NT2/D1 (cell line): ENCODE results near the gene ATAT1.
"Not testable (repeated sequence)": the region's sequence is repeated elsewhere in the genome, so short reads cannot be mapped to it uniquely, and the experiment has no call there.

Experiments used
- DNase-seq: peaks from one replicate; pipeline ENCODE4 v3.0.0-alpha.2; 2011; ENCODE audit warnings: low read depth, low spot score
- H3K27me3 ChIP-seq: 2 replicates; pipeline ENCODE4 v1.6.0; 2011; ENCODE audit warnings: mild to moderate bottlenecking; ENCODE audit not compliant: insufficient read length, insufficient read depth
- H3K36me3 ChIP-seq: 2 replicates; pipeline ENCODE4 v1.6.1; 2011; ENCODE audit warnings: mild to moderate bottlenecking, low read length, mixed read lengths; ENCODE audit not compliant: insufficient read depth, insufficient read length
- H3K4me1 ChIP-seq: 2 replicates; pipeline ENCODE4 v1.5.1; 2011; ENCODE audit not compliant: insufficient read depth, insufficient read length
- H3K4me3 ChIP-seq: 2 replicates; pipeline ENCODE4 v1.5.1; 2011; ENCODE audit warnings: low read depth; ENCODE audit not compliant: insufficient read length
- H3K9ac ChIP-seq: 2 replicates; pipeline ENCODE4 v1.6.0; 2011; ENCODE audit warnings: low read depth; ENCODE audit not compliant: insufficient read length
- H3K9me3 ChIP-seq: 2 replicates; pipeline ENCODE4 v1.5.1; 2011; ENCODE audit warnings: mild to moderate bottlenecking, low read length; ENCODE audit not compliant: insufficient read depth
- SUZ12 ChIP-seq: IDR thresholded peaks from 2 replicates; pipeline ENCODE4 v1.6.1; 2011; ENCODE audit not compliant: insufficient read length, insufficient read depth; ENCODE audit errors: extremely low read depth
- YY1 ChIP-seq: IDR thresholded peaks from 2 replicates; pipeline ENCODE4 v1.6.1; 2011; ENCODE audit not compliant: insufficient read length, insufficient read depth
- ZNF274 ChIP-seq: IDR thresholded peaks from 2 replicates; pipeline ENCODE4 v1.6.1; 2011; ENCODE audit warnings: mild to moderate bottlenecking, low read depth, low read length

The ATAT1 gene

DNA sequence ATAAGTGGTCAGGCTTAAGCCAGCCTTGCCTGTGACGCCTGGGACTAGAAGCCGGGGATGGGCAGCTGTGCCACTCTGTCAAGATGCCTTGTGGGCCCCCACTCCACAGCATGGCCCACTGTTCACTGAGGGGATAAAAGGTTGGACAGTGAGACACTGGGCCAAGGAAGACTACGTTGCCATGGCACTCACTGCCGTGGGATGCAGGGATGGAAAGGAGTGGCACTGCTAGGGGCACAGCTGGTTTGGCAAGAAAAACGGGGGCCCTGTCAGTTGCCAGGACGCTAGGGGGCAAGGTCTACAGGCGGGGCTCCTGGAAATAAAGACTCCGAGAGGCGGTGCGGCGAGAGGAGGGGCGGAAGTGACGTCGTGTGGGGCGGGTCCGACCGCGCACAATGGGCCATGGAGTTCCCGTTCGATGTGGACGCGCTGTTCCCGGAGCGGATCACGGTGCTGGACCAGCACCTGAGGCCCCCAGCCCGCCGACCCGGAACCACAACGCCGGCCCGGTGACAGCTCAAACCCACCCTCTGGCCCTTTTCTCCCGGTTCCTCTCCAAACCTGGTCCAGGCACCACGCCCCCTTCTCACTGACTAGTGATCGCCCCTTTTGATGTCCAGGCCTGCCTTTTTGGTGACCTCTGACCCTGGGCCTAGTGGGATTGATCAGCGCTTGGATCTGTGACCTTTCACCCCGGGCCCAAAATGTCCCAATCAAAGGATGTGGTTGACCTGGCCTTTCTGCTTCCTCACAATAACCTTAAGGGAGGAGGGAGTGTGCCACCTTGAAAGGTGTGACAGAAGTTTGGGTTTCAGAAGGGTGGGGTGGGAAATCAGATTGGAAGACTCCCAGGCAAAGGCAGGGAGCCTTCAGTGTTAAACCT, at the start of gene ATAT1:
TSS of gene ATAT1 (plus strand) at position 391 of the 883 bp plus-strand sequence.
- Histone ChIP-seq H3K4me1 (peaks cover 3% of the 10 kb centered on the region), H3K9ac (peak within 1 kb of the TSS; percentile 86), H3K36me3 (peaks cover 76% of the 10 kb centered on the region), H3K4me3 (peak within 1 kb of the TSS; percentile 78), H3K9me3 (no peaks in the 10 kb centered on the region), H3K27me3 (no peaks in the 10 kb centered on the region)
- DNase-seq: peak; percentile 32
- TF ChIP-seq SUZ12: no peak
- no peak for TF ChIP-seq YY1
- TF ChIP-seq ZNF274: no peak

DNA sequence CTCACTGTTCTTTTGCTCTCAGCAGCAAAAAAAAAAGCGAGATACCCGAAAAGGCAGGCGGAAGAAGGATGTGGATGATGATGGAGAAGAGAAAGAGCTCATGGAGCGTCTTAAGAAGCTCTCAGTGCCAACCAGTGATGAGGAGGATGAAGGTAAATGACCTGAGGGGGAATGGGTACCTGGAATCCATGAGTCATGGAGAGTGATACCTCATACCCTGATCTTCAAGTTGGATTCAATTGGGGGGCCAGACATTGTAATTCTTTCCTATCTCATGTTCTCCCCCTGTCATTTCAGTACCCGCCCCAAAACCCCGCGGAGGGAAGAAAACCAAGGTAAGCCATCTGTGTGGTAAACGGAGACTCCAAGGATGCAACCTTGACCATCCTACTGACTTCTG, 48.6 kb upstream of the ATAT1 start:
- Histone ChIP-seq H3K9me3 (no peaks in the 10 kb centered on the region), H3K36me3 (peaks cover 78% of the 10 kb centered on the region), H3K9ac (no peak overlapping the region), H3K4me1 (no peaks in the 10 kb centered on the region), H3K27me3 (no peaks in the 10 kb centered on the region), H3K4me3 (no peak overlapping the region)
- no peak for TF ChIP-seq ZNF274
- no peak for TF ChIP-seq YY1
- TF ChIP-seq SUZ12: no peak
- DNase-seq: no peak

DNA sequence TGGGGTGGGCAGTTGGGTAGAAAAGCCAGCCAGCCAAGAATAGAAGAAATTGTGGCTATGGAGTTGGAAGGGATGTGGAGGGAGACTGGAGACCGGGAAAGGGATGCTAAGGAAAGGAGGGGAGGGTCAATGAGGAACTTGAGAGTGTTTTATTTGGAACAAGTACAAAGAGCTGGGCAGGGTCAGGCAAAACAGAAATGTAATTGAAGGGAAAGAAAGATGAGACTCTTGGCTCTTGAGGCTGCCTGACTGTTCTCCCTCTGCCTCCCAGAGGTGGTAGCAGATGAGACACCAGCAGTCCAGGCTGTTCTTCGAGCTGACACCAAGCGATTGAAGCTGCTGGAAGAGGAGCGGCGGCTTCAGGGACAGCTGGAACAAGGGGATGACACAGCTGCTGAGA, 42.8 kb upstream of the ATAT1 start:
- TF ChIP-seq ZNF274 (no peak), YY1 (no peak), SUZ12 (no peak)
- Histone ChIP-seq H3K36me3 (peaks cover 79% of the 10 kb centered on the region), H3K9me3 (no peaks in the 10 kb centered on the region), H3K9ac (no peak overlapping the region), H3K4me1 (no peaks in the 10 kb centered on the region), H3K27me3 (no peaks in the 10 kb centered on the region), H3K4me3 (no peak overlapping the region)
- DNase-seq: no peak

DNA sequence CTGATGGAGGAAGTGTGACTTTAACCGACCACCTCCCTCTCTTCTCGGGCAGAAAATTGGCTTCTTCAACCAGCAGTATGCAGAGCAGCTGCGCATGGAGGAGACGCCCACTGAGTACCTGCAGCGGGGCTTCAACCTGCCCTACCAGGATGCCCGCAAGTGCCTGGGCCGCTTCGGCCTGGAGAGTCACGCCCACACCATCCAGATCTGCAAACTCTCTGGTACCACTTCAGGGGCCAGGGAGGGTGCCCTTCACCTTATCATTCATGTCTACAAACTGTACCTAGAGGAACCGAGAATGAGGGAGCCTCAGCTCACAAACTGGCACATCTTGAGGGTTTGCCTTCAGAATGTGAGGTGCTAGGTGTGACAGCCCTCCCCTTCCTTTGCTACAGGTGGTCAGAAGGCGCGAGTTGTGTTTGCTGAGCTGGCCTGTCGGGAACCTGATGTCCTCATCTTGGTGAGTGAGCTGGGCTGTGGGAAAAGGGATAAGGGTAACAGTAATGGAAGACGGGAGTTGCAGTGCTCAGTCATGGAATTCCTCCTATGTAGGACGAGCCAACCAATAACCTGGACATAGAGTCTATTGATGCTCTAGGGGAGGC, 36.8 kb upstream of the ATAT1 start:
- no peak for DNase-seq
- peaks cover 80% of the 10 kb centered on the region for H3K36me3 ChIP-seq
- TF ChIP-seq SUZ12 (no peak), ZNF274 (no peak), YY1 (no peak)
- no peak overlapping the region for H3K4me3 ChIP-seq
- H3K9me3 ChIP-seq: no peaks in the 10 kb centered on the region
- H3K9ac ChIP-seq: no peak overlapping the region
- H3K4me1 ChIP-seq: no peaks in the 10 kb centered on the region
- no peaks in the 10 kb centered on the region for H3K27me3 ChIP-seq

DNA sequence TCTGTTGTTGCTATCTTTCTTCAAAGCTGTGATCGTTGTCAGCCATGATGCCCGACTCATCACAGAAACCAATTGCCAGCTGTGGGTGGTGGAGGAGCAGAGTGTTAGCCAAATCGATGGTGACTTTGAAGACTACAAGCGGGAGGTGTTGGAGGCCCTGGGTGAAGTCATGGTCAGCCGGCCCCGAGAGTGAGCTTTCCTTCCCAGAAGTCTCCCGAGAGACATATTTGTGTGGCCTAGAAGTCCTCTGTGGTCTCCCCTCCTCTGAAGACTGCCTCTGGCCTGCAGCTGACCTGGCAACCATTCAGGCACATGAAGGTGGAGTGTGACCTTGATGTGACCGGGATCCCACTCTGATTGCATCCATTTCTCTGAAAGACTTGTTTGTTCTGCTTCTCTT, 36.2 kb upstream of the ATAT1 start:
- no peaks in the 10 kb centered on the region for H3K27me3 ChIP-seq
- no peak overlapping the region for H3K9ac ChIP-seq
- no peaks in the 10 kb centered on the region for H3K9me3 ChIP-seq
- no peak overlapping the region for H3K4me3 ChIP-seq
- TF ChIP-seq ZNF274: no peak
- TF ChIP-seq YY1: no peak
- DNase-seq: no peak
- H3K4me1 ChIP-seq: no peaks in the 10 kb centered on the region
- peaks cover 79% of the 10 kb centered on the region for H3K36me3 ChIP-seq

DNA sequence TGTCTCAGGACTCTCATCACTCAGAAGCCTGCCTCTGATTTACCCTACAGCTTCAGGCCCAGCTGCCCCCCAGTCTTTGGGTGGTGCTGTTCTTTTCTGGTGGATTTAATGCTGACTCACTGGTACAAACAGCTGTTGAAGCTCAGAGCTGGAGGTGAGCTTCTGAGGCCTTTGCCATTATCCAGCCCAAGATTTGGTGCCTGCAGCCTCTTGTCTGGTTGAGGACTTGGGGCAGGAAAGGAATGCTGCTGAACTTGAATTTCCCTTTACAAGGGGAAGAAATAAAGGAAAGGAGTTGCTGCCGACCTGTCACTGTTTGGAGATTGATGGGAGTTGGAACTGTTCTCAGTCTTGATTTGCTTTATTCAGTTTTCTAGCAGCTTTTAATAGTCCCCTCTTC, 35.7 kb upstream of the ATAT1 start:
- no peaks in the 10 kb centered on the region for H3K9me3 ChIP-seq
- H3K9ac ChIP-seq: no peak overlapping the region
- no peak overlapping the region for H3K4me3 ChIP-seq
- H3K4me1 ChIP-seq: no peaks in the 10 kb centered on the region
- no peak for DNase-seq
- H3K27me3 ChIP-seq: no peaks in the 10 kb centered on the region
- H3K36me3 ChIP-seq: peaks cover 76% of the 10 kb centered on the region
- TF ChIP-seq ZNF274: no peak
- TF ChIP-seq YY1: no peak
- TF ChIP-seq SUZ12: no peak

DNA sequence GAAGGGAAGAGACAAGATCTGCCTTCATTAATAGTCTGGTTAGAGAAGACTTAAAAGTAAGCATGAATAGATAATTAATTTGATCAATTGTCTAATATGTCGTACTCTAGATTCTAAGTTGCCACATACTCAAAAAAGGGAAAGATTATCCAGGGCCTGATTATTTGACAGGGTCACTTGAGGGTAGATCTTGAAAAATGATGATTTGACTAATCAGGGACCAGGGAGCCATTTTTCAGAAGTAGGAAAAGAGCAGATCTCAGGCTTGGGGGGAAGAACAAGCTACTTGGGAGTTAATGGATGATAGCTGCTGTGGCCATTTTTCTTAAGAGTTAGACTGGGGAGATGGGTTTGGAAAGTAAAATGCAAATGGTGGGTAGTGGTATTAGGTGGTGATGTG, 34.4 kb upstream of the ATAT1 start:
- TF ChIP-seq SUZ12 (no peak), YY1 (no peak), ZNF274 (no peak)
- Histone ChIP-seq H3K27me3 (no peaks in the 10 kb centered on the region), H3K4me1 (no peaks in the 10 kb centered on the region), H3K36me3 (peaks cover 65% of the 10 kb centered on the region), H3K9me3 (no peaks in the 10 kb centered on the region), H3K4me3 (no peak overlapping the region), H3K9ac (no peak overlapping the region)
- DNase-seq: no peak

DNA sequence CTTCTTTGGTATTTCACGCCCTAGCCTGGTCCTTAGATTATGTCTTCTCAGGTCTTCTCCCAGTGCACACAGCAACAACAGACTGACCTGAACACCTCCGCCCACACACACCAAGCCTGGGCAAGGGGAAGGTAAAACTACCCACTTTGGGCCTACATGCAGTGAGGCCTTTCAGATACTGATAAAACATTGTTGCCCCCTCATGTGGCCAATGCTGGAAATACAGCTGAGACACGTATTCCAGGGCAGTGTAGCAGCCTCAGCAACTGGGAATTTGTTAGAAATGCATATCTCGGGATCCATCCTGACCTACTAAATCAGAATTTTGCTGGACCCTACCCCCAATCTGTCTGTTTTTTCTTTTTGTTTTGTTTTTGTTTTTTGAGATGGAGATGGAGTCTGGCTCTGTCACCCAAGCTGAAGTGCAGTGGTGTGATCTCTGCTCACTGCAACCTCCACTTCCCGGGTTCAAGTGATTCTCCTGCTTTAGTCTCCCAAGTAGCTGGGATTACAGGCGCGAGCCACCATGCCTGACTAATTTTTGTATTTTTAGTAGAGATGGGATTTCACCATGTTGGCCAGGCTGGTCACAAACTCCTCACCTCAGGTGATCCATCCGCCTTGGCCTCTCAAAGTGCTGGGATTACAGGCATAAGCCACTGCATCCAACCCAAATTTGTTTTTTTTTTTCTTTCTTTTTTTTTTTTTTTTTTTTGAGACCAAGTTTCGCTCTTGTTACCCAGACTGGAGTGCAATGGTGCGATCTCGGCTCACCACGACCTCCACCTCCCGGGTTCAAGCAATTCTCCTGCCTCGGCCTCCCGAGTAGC, 29.1 kb upstream of the ATAT1 start:
- peaks cover 52% of the 10 kb centered on the region for H3K36me3 ChIP-seq
- H3K9ac ChIP-seq, H3K27me3 ChIP-seq, H3K4me3 ChIP-seq, H3K4me1 ChIP-seq, H3K9me3 ChIP-seq: not testable (repeated sequence)
- peak; percentile 44 for DNase-seq
